ENCODE results near the gene MRRF.

DNA sequence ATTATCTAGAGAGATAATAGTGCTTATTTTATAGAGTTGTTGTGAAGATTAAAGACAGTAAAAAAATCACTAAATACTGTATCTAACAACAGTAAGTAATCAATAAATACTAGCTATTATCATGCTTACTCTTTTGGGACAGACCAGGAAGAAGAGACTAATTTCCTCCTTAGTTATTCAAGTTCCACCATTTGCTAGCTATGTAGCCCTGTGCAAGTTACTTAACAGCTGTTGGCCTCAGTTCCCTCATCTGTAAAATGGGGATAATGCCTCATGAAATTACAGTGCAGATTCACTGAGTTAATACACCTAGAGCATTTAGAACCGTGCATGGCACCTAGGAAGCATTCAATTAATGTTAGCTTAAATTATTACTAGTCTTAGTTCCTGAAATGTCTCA is 2.6 kb upstream of the MRRF start:
- TF ChIP-seq L3MBTL2 (conservative IDR thresholded peaks at IDR 0.05): no peak
- no peak for TF ChIP-seq ARNT (IDR thresholded peaks at IDR 0.05)
- no peak for TF ChIP-seq FOXM1 (IDR thresholded peaks at IDR 0.05; ENCODE audit: borderline replicate concordance)
- no peak for TF ChIP-seq SUZ12 (IDR thresholded peaks at IDR 0.05)
- no peak for TF ChIP-seq FOXK2 (IDR thresholded peaks at IDR 0.05)
- no peak for TF ChIP-seq BHLHE40 (IDR thresholded peaks at IDR 0.05; ENCODE audit: borderline replicate concordance)
- TF ChIP-seq FOXA1 (IDR thresholded peaks at IDR 0.05): no peak
- no peak for TF ChIP-seq LEF1 (IDR thresholded peaks at IDR 0.05; ENCODE audit: borderline replicate concordance)
- TF ChIP-seq SP1 (IDR thresholded peaks at IDR 0.05): no peak
- TF ChIP-seq, protein P1, sequence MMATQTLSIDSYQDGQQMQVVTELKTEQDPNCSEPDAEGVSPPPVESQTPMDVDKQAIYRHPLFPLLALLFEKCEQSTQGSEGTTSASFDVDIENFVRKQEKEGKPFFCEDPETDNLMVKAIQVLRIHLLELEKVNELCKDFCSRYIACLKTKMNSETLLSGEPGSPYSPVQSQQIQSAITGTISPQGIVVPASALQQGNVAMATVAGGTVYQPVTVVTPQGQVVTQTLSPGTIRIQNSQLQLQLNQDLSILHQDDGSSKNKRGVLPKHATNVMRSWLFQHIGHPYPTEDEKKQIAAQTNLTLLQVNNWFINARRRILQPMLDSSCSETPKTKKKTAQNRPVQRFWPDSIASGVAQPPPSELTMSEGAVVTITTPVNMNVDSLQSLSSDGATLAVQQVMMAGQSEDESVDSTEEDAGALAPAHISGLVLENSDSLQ (IDR thresholded peaks at IDR 0.05): no peak
- no peak for TF ChIP-seq NFRKB (IDR thresholded peaks at IDR 0.05)
